Bronchial epithelial cell (primary cell): ENCODE data around the gene FAM171A2. TPM values are rescaled to one million over a fixed set of nuclear protein-coding genes. Genes with fewer than 3 reads are reported as not detected.
A peak's percentile ranks its signal among the peaks of the same experiment; 100 is the strongest.
"Not testable (repeated sequence)": the region's sequence is repeated elsewhere in the genome, so short reads cannot be mapped to it uniquely, and the experiment has no call there.

Experiments
- DNase-seq: peaks from one replicate; pipeline ENCODE4 v3.0.0-alpha.2; 2010; ENCODE audit warnings: low read depth
- FAIRE-seq: peaks from 2 replicates; lab custom pipeline; 2011; peaks lifted over from hg19 to GRCh38; lab: Jason Lieb, UNC
- H3K27me3 ChIP-seq: 2 replicates; pipeline ENCODE4 v1.5.1; 2011; ENCODE audit warnings: low read length; ENCODE audit not compliant: control insufficient read depth, insufficient read depth
- H3K36me3 ChIP-seq: 2 replicates; pipeline ENCODE4 v1.5.1; 2011; ENCODE audit warnings: low read length; ENCODE audit not compliant: control insufficient read depth, insufficient read depth
- H3K4me3 ChIP-seq: 2 replicates; pipeline ENCODE4 v1.5.1; 2011; ENCODE audit warnings: mild to moderate bottlenecking, low read depth, low read length, control low read depth
- total RNA-seq: library from RNA; depleted of rRNA; stranded (reverse); fragments of >200 nt; gene quantifications from 2 replicates; pipeline ENCODE4 v1.2.1, GENCODE V29; 2014
- TF ChIP-seq, protein P1 (sequence below): IDR thresholded peaks from 2 replicates; pipeline ENCODE4 v1.5.1; 2011; ENCODE audit warnings: mild to moderate bottlenecking, moderate library complexity, low read length, control low read depth, inconsistent platforms; ENCODE audit not compliant: insufficient read depth, severe bottlenecking

Gene FAM171A2
- total RNA-seq, 1 donor from 2014 or later: 0.53 TPM

DNA sequence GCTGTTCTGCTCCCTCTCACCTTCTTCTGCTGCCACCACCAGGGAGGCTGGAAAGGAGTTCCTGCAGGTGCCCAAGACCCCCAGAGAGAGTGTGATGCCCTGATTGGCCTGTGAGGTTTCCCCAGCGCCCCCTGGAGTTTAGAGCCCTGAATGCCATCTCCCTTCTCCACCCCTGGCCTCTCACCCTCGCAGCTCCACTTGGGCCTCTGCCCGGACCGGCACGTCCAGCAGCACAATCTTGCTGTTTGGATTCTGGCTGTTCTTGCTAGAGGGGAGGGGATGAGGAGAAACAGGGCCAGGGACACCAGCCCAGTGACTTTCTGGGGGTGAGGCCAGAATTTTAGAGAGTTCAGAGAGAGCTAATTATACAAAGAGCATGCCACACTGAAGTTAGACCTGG is 12.5 kb upstream of the FAM171A2 start:
- TF ChIP-seq, protein P1, sequence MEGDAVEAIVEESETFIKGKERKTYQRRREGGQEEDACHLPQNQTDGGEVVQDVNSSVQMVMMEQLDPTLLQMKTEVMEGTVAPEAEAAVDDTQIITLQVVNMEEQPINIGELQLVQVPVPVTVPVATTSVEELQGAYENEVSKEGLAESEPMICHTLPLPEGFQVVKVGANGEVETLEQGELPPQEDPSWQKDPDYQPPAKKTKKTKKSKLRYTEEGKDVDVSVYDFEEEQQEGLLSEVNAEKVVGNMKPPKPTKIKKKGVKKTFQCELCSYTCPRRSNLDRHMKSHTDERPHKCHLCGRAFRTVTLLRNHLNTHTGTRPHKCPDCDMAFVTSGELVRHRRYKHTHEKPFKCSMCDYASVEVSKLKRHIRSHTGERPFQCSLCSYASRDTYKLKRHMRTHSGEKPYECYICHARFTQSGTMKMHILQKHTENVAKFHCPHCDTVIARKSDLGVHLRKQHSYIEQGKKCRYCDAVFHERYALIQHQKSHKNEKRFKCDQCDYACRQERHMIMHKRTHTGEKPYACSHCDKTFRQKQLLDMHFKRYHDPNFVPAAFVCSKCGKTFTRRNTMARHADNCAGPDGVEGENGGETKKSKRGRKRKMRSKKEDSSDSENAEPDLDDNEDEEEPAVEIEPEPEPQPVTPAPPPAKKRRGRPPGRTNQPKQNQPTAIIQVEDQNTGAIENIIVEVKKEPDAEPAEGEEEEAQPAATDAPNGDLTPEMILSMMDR: peak; percentile 62
- H3K27me3 ChIP-seq: no peaks in the 10 kb centered on the region
- H3K36me3 ChIP-seq: no peaks in the 10 kb centered on the region
- no peak overlapping the region for H3K4me3 ChIP-seq
- FAIRE-seq (no peak), DNase-seq (no peak)

DNA sequence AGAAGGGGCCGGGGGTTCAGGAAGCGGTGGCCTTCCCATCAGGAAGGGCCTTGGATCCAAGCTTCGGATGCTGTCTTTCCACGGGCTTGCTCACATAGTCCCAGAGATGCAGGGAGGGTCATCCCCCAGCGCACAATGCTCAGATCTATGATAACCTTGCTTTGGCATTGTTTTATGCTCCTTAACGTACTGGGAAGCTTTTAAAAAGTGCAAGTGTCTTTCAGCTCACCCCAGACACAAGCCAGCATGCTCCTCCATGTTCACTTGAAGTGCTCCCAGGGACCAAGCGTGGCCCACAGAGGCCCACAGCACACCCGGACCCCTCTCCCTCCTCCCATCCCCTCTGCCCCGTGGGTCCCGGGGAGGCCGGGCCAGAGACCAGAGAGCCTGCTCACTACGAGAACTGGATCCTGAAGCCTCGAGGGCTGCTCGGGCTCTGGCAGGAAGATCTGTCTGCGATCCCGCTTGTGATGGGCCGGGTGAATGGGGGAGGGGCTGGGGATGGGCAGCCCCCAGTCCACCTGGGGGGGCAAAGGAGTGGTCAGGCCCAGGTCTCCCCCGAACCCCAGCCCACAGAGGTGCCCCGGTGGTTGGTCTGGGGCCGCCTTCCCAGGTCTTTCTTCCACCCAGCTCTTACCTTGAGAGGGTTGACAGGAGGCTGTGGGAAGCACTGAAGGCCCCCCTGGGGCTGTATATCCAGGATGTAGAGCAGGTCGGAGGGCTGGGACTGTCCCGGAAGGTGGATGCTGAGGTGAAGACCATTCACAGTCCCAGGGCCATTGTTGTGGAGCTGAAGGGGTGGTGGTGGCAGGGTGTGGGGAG is 11.8 kb upstream of the FAM171A2 start:
- DNase-seq (no peak), FAIRE-seq (no peak)
- no peaks in the 10 kb centered on the region for H3K27me3 ChIP-seq
- H3K4me3 ChIP-seq: no peak overlapping the region
- H3K36me3 ChIP-seq: no peaks in the 10 kb centered on the region
- TF ChIP-seq, protein P1: no peak

DNA sequence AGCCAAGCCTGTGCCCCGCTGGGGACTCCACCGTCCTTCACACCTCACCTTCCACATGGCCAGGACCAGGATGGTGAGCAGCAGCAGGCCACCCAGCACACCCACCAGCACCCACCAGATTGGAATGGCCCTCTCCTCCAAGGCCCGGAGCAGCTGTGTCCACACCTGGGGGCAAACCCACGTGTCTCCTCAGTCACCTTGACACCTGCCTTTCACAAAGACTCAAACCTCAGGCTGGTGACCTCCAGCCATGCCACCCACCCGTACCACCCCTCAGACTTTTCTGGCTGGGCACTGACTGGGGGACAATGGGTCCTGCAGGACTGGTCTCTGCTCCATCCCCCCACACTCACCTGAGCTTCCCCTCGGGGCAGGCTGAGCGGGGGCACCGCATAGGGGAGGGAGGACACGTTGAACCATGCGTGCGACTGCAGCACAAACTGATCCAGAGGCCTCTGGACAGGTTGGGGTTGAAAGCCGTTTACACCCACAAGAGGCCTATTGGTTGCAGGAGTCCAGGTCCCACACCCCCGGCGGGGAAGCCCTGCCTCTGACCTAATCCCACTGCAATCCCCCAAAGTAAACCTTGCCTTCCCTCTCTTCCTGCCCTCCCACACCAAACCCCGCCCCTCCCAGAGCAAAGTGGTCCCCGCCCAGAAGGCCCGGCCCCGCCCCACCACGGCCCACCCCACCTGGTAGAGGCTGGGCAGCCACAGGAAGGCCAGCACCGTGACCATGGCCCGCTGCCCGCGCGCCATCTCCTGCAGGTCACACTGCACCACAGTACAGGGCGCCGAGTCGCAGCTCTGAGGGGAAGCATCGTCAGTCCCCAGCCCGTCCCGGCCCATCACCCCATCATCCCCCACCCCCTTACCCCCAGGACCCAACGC is 10.9 kb upstream of the FAM171A2 start:
- FAIRE-seq (no peak), DNase-seq (peak; percentile 19)
- Histone ChIP-seq H3K27me3 (no peaks in the 10 kb centered on the region), H3K4me3 (no peak overlapping the region), H3K36me3 (no peaks in the 10 kb centered on the region)
- TF ChIP-seq, protein P1: no peak

DNA sequence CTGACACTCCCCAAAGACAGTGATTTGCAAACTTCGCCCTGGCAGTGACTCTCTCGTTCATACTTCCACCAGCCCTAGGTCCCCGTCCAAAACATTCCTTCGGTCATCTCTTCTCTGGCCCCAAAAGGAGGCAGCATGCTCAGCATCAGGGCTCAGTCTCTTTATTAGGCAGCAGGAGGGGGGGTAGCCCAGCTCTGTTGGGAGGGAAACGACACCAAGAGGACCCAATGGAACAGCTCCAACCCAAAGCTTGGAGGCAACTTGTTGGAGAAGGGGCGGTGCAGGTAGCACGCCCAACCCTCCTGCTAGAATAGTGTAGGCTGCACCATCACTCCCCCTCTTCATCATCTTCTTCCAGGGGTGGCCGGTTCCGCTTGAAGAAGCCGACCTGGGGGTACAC is 8.4 kb upstream of the FAM171A2 start:
- Histone ChIP-seq H3K4me3 (no peak overlapping the region), H3K36me3 (no peaks in the 10 kb centered on the region), H3K27me3 (no peaks in the 10 kb centered on the region)
- TF ChIP-seq, protein P1: no peak
- no peak for FAIRE-seq
- DNase-seq: no peak

DNA sequence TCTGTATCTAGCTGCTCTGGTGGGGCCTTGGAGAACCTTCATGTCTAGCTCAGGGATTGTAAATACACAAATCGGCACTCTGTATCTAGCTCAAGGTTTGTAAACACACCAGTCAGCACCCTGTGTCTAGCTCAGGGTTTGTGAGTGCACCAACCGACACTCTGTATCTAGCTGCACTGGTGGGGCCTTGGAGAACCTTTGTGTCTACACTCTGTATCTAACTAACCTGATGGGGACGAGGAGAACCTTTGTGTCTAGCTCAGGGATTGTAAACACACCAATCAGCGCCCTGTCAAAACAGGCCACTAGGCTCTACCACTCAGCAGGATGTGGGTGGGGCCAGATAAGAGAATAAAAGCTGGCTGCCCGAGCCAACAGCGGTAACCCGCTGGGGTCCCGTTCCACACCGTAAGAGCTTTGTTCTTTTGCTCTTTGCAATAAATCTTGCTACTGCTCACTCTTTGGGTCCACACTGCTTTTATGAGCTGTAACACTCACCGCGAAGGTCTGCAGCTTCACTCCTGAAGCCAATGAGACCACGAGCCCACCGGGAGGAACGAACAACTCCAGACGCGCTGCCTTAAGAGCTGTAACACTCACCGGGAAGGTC is 5.9 kb upstream of the FAM171A2 start:
- not testable (repeated sequence) for FAIRE-seq, H3K4me3 ChIP-seq, H3K36me3 ChIP-seq, H3K27me3 ChIP-seq, DNase-seq

DNA sequence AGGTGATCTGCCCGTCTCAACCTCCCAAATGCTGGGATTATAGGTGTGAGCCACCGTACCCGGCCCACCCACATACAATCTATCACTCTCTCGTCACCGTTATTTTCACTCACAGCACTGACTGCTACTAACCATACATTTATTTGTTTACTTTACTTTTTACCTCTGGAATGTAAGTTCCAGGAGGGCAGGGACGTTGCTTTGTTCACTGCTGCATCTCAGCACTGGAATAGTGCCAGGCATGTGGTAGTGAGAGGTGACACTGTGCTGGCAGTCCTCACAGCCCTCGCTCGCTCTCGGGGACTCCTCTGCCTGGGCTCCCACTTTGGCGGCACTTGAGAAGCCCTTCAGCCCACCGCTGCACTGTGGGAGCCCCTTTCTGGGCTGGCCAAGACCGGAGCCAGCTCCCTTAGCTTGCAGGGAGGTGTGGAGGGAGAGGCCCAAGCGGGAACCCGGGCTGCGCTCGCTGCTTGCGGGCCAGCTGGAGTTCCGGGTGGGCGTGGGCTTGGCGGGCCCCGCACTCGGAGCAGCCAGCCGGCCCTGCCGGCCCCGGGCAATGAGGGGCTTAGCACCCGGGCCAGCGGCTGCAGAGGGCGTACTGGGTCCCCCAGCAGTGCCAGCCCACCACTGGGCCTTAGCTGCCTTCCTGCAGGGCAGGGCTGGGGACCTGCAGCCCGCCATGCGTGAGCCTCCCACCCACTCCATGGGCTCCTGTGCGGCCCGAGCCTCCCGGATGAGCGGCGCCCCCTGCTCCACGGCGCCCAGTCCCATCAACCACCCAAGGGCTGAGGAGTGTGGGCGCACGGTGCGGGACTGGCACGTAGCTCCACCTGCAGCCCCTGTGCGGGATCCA is 5.0 kb upstream of the FAM171A2 start:
- FAIRE-seq, H3K36me3 ChIP-seq, H3K27me3 ChIP-seq, DNase-seq, H3K4me3 ChIP-seq: not testable (repeated sequence)
